ENCODE data around the gene HOXD9.

- peak; percentile 99 for TF ChIP-seq EZH2 (IDR thresholded peaks at IDR 0.05)
- TF ChIP-seq, protein P1, sequence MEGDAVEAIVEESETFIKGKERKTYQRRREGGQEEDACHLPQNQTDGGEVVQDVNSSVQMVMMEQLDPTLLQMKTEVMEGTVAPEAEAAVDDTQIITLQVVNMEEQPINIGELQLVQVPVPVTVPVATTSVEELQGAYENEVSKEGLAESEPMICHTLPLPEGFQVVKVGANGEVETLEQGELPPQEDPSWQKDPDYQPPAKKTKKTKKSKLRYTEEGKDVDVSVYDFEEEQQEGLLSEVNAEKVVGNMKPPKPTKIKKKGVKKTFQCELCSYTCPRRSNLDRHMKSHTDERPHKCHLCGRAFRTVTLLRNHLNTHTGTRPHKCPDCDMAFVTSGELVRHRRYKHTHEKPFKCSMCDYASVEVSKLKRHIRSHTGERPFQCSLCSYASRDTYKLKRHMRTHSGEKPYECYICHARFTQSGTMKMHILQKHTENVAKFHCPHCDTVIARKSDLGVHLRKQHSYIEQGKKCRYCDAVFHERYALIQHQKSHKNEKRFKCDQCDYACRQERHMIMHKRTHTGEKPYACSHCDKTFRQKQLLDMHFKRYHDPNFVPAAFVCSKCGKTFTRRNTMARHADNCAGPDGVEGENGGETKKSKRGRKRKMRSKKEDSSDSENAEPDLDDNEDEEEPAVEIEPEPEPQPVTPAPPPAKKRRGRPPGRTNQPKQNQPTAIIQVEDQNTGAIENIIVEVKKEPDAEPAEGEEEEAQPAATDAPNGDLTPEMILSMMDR (IDR thresholded peaks at IDR 0.05), result no peak
These were observed 43.0 kb downstream of the HOXD9 start for GRCh38 chr2:176165370-176166050.

Measured in neural progenitor cell (in vitro differentiated cells).